Ascending aorta (tissue), 2 donors: Measurements from ENCODE around the gene CAMTA1. TPM values are rescaled to one million over a fixed set of nuclear protein-coding genes. Genes with fewer than 3 reads are reported as not detected.

ENCODE experiments used
- DNase-seq, 2 donors: peaks; one replicate each; pipeline ENCODE4 v3.0.0-alpha.2; 2019; ENCODE audit warnings: low spot score in 2 of 2
- H3K27ac ChIP-seq, 2 donors: fragments of 200-600 bp; sonication (generic); one replicate each; pipeline ENCODE4 v1.5.1; 2016 to 2017; ENCODE audit warnings: mild to moderate bottlenecking in 1 of 2
- H3K27me3 ChIP-seq: fragments of 200-600 bp; sonication (generic); one replicate; pipeline ENCODE4 v1.5.1; 2017
- H3K36me3 ChIP-seq, 2 donors: fragments of 200-600 bp; sonication (generic); one replicate each; pipeline ENCODE4 v1.5.1; 2016
- H3K4me1 ChIP-seq, 2 donors: fragments of 200-600 bp; sonication (generic); one replicate each; pipeline ENCODE4 v1.5.1; 2016 to 2017; ENCODE audit warnings: mild to moderate bottlenecking in 1 of 2
- H3K4me3 ChIP-seq, 2 donors: fragments of 200-600 bp; sonication (generic); one replicate each; pipeline ENCODE4 v1.5.1; 2016 to 2017; ENCODE audit warnings: mild to moderate bottlenecking in 1 of 2
- H3K9me3 ChIP-seq, 2 donors: fragments of 200-600 bp; sonication (generic); one replicate each; pipeline ENCODE4 v1.5.1; 2016
- intact Hi-C: fragments of 100-400 bp; cut with DNase I; formaldehyde crosslinking; loops from one replicate; pipeline ENCODE4 v1.15.1; 2023
- total RNA-seq: library from RNA; depleted of rRNA; stranded (reverse); fragments of >200 nt; gene quantifications from one replicate; pipeline ENCODE4 v1.1.0, GENCODE V29; 2016
- TF ChIP-seq, protein P1 (sequence below), 3 experiments: fragments of 200-600 bp in 2 of 3; fragments of 450-650 bp in 1 of 3; sonication (generic) in 2 of 3; IDR thresholded peaks; one replicate each; pipeline ENCODE4 v1.5.1; 2016 to 2019; ENCODE audit warnings: antibody characterized with exemption in 3 of 3, mild to moderate bottlenecking in 1 of 3, moderate library complexity in 1 of 3

The CAMTA1 gene
- total RNA-seq, 1 donor from 2014 or later, result 53.3 TPM

DNA sequence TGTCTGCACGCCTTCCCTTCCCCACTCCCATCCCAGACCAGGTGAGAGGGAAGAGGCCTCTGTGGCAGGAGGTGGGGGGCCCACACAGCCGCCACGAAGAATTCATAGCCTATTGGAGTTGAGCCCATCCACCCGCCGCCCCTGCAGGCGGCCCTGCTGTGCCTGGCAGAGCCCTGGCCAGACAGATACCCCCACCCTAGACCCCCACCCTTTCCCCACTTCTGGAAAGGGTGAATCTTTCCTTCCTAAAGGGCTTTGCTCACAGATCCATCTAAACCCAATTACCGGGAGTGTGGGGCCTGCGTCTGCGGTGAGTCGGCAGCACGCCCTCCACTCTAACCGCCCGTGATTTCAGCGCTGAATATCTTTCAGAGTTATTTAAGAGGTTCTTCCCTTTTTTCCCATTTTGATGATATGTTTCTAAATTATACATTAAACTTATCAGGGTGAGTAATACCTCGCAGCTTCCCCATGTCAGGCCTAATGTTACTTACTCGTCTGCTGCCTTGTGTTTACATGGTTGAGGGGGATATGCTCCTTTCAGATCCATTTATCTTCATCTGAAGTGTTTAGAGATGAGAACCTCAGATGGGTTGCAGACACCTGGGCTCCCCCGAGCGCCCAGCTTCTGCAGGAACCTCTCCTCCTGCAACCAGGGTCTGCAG is 802.0 kb downstream of the CAMTA1 start:
- Histone ChIP-seq H3K4me1 (no peaks in the 10 kb centered on the region), H3K27ac (no peak overlapping the region), H3K9me3 (no peaks in the 10 kb centered on the region), H3K4me3 (no peak overlapping the region), H3K36me3 (no peaks in the 10 kb centered on the region), H3K27me3 (no peaks in the 10 kb centered on the region)
- DNase-seq, result no peak
- TF ChIP-seq, protein P1, sequence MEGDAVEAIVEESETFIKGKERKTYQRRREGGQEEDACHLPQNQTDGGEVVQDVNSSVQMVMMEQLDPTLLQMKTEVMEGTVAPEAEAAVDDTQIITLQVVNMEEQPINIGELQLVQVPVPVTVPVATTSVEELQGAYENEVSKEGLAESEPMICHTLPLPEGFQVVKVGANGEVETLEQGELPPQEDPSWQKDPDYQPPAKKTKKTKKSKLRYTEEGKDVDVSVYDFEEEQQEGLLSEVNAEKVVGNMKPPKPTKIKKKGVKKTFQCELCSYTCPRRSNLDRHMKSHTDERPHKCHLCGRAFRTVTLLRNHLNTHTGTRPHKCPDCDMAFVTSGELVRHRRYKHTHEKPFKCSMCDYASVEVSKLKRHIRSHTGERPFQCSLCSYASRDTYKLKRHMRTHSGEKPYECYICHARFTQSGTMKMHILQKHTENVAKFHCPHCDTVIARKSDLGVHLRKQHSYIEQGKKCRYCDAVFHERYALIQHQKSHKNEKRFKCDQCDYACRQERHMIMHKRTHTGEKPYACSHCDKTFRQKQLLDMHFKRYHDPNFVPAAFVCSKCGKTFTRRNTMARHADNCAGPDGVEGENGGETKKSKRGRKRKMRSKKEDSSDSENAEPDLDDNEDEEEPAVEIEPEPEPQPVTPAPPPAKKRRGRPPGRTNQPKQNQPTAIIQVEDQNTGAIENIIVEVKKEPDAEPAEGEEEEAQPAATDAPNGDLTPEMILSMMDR (IDR thresholded peaks at IDR 0.05), result no peak
- intact Hi-C loops, result no loop called here

GRCh38 chr1:7587773-7588456 is 802.7 kb downstream of the CAMTA1 start:
- Histone ChIP-seq H3K27me3 (no peaks in the 10 kb centered on the region), H3K27ac (no peak overlapping the region), H3K9me3 (no peaks in the 10 kb centered on the region), H3K36me3 (no peaks in the 10 kb centered on the region), H3K4me1 (no peaks in the 10 kb centered on the region), H3K4me3 (no peak overlapping the region)
- no peak for DNase-seq
- TF ChIP-seq, protein P1 (IDR thresholded peaks at IDR 0.05), result no peak
- intact Hi-C loops, result no loop called here

- intact Hi-C loops, result no loop called here
- DNase-seq, result no peak
- Histone ChIP-seq H3K36me3 (no peaks in the 10 kb centered on the region), H3K4me1 (no peaks in the 10 kb centered on the region), H3K9me3 (no peaks in the 10 kb centered on the region), H3K27me3 (no peaks in the 10 kb centered on the region), H3K4me3 (no peak overlapping the region), H3K27ac (no peak overlapping the region)
- TF ChIP-seq, protein P1 (IDR thresholded peaks at IDR 0.05), result no peak
These were observed 803.2 kb downstream of the CAMTA1 start for GRCh38 chr1:7588457-7588827.

- DNase-seq, result no peak
- H3K27ac ChIP-seq, result no peak overlapping the region
- H3K27me3 ChIP-seq, result no peaks in the 10 kb centered on the region
- H3K9me3 ChIP-seq, result no peaks in the 10 kb centered on the region
- H3K4me3 ChIP-seq, result no peak overlapping the region
- no peaks in the 10 kb centered on the region for H3K4me1 ChIP-seq
- no peaks in the 10 kb centered on the region for H3K36me3 ChIP-seq
- TF ChIP-seq, protein P1 (IDR thresholded peaks at IDR 0.05), result no peak
- intact Hi-C loops, result no loop called here
These were observed 804.0 kb downstream of the CAMTA1 start for GRCh38 chr1:7589080-7589735.

DNA sequence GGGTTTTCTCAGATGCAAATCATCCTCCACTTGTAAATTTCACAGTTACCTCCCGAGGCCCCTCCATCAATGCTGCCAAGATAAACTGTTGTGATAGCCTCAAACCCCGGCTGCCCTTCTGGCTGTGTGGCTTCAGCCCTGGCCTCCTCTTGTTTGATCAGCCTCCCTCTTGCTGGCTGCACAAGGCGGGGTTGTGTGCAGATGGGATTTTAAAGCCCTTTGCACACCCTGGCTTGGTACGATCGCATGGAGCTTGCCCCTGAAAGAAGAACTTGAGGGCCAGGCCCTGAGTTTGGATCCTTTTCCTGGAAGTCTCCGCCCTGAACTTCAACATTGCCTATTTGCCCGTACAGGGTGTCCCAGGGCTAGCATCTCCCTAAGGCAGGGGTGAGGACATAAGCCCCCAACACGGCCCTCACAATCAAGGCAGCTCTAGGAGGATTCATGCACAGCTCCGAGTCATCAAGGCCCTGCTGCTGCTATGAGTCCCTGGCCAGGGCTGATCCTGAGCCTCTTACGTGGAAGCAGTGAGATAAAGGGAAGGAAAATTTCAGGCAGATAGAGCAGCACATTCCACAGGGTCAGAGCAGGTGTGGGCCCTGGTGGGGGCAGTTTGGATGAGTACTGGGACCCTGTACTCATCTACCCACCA is 804.6 kb downstream of the CAMTA1 start:
- DNase-seq, result no peak
- Histone ChIP-seq H3K4me3 (no peak overlapping the region), H3K9me3 (no peaks in the 10 kb centered on the region), H3K27ac (no peak overlapping the region), H3K4me1 (no peaks in the 10 kb centered on the region), H3K36me3 (no peaks in the 10 kb centered on the region), H3K27me3 (no peaks in the 10 kb centered on the region)
- intact Hi-C loops, result no loop called here
- TF ChIP-seq, protein P1 (IDR thresholded peaks at IDR 0.05), result no peak
